Suprapubic skin (tissue), 3 donors: ENCODE results near the gene BCL2A1.

Experiments used
- CTCF ChIP-seq, 2 donors: fragments of 200-600 bp in 1 of 2; fragments of 450-650 bp in 1 of 2; sonication (generic) in 1 of 2; IDR thresholded peaks; one replicate each; pipeline ENCODE4 v1.5.1; 2016 to 2019; ENCODE audit warnings: antibody characterized with exemption in 2 of 2, mild to moderate bottlenecking in 1 of 2, moderate library complexity in 1 of 2
- EP300 ChIP-seq: sonication (generic); formaldehyde crosslinking; IDR thresholded peaks from one replicate; pipeline ENCODE4 v1.6.1; 2017; ENCODE audit warnings: antibody characterized with exemption

GRCh38 chr15:79956354-79956939 lies 14.5 kb downstream of the BCL2A1 start:
- TF ChIP-seq CTCF (IDR thresholded peaks at IDR 0.05) = no peak
- TF ChIP-seq EP300 = no peak
